ENCODE results near the gene C19orf67. TPM values are rescaled to one million over a fixed set of nuclear protein-coding genes. Genes with fewer than 3 reads are reported as not detected.
"Not testable (repeated sequence)": the region's sequence is repeated elsewhere in the genome, so short reads cannot be mapped to it uniquely, and the experiment has no call there.

The C19orf67 gene
- total RNA-seq, 6 experiments from 2014 or later = not detected

DNA sequence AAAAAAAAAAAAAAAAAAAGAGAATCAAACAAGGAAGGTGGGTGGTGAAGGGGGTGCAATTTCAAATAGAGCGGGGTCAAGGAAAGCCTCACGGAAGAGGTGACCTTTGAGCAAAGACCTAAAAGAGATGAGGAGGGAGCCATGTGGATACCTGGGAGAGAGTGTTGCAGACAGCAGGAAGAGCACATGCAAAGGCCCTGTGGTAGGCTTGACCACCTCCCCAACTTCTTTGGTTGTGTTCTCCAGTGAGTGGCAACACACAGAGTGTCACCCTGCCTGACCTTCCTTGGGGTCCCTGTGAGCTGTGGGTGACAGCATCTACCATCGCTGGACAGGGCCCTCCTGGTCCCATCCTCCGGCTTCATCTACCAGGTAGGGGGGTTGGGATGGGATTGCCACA is 35.1 kb downstream of the C19orf67 start:
- DNase-seq = no peak
- H3K27me3 Mint-ChIP-seq (ENCODE audit: insufficient read depth) = no peaks in the 10 kb centered on the region; the same call in 1 of the 2 replicates
- no peaks in the 10 kb centered on the region for H3K9me3 Mint-ChIP-seq
- H3K4me3 Mint-ChIP-seq = no peak overlapping the region
- H3K36me3 Mint-ChIP-seq (ENCODE audit: low read depth) = peaks cover 5% of the 10 kb centered on the region; the same call in 1 of the 2 replicates
- no peak for TF ChIP-seq CTCF (IDR thresholded peaks at IDR 0.05)
- H3K27ac Mint-ChIP-seq = no peak overlapping the region
- H3K4me1 Mint-ChIP-seq (ENCODE audit: low read depth) = no peaks in the 10 kb centered on the region

GRCh38 chr19:14048443-14049153 is 37.0 kb downstream of the C19orf67 start:
- Mint-ChIP-seq H3K4me3 (no peak overlapping the region), H3K27ac (no peak overlapping the region), H3K27me3 (ENCODE audit: insufficient read depth) (no peaks in the 10 kb centered on the region), H3K9me3 (no peaks in the 10 kb centered on the region), H3K36me3 (ENCODE audit: low read depth) (peaks cover 5% of the 10 kb centered on the region; the same call in 1 of the 2 replicates), H3K4me1 (ENCODE audit: low read depth) (no peaks in the 10 kb centered on the region)
- TF ChIP-seq CTCF (IDR thresholded peaks at IDR 0.05) = peak; percentile 87
- DNase-seq = peak; percentile 11

DNA sequence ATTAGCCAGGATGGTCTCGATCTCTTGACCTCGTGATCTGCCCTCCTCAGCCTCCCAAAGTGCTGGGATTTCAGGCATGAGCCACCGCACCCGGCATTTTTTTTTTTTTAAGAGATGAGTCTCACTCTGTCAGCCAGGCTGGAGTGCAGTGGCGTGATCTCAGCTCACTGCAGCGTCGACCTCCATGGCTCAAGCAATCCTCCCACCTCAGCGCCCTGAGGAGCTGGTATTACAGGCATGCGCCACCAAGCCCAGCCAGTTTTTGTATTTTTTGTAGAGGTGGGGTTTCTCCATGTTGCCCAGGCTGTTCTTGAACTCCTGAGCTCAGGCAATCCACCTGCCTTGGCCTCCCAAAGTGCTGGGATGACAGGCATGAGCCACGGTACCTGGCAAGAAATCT is 37.7 kb downstream of the C19orf67 start:
- H3K9me3 Mint-ChIP-seq = not testable (repeated sequence)

GRCh38 chr19:14042659-14043608 is 42.6 kb downstream of the C19orf67 start:
- not testable (repeated sequence) for H3K9me3 Mint-ChIP-seq; H3K27me3 Mint-ChIP-seq (ENCODE audit: insufficient read depth); H3K4me1 Mint-ChIP-seq (ENCODE audit: low read depth); H3K36me3 Mint-ChIP-seq (ENCODE audit: low read depth); H3K4me3 Mint-ChIP-seq
- peak; percentile 82 for TF ChIP-seq CTCF (IDR thresholded peaks at IDR 0.05)
- DNase-seq = peak; percentile 74
- H3K27ac Mint-ChIP-seq = peak overlapping the region; percentile 93

More for the DNA sequence above, 37.7 kb downstream of the C19orf67 start:
- not testable (repeated sequence) for H3K36me3 Mint-ChIP-seq (ENCODE audit: low read depth); H3K27ac Mint-ChIP-seq; H3K27me3 Mint-ChIP-seq (ENCODE audit: insufficient read depth); H3K4me3 Mint-ChIP-seq; DNase-seq; H3K4me1 Mint-ChIP-seq (ENCODE audit: low read depth)

- peaks cover 1% of the 10 kb centered on the region for H3K27me3 Mint-ChIP-seq (ENCODE audit: insufficient read depth)
- no peak for TF ChIP-seq CTCF (IDR thresholded peaks at IDR 0.05)
- peaks cover 18% of the 10 kb centered on the region for H3K4me1 Mint-ChIP-seq (ENCODE audit: low read depth)
- H3K36me3 Mint-ChIP-seq (ENCODE audit: low read depth) = no peaks in the 10 kb centered on the region
- no peak overlapping the region for H3K4me3 Mint-ChIP-seq
- H3K9me3 Mint-ChIP-seq = no peaks in the 10 kb centered on the region
- DNase-seq = no peak
- no peak overlapping the region for H3K27ac Mint-ChIP-seq
These were observed 46.4 kb downstream of the C19orf67 start for GRCh38 chr19:14039181-14039580.

DNA sequence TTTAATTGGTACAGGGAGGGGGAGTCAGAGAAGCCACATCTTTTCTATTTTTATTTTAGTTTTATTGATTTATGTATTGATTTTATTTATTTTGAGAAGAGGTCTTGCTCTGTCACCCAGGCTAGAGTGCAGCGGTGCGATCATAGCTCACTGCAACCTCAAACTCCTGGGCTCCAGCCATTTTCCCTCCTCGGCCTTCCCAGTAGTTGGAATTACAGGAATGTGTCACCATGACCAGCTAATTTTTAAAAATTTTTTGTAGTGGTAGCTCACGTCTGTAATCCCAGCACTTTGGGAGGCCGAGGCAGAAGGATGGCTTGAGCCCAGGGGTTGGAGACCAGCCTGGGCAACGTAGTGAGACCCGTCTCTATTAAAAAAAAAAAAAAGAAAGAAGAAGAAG is 49.9 kb downstream of the C19orf67 start:
- peaks cover 1% of the 10 kb centered on the region for H3K27me3 Mint-ChIP-seq (ENCODE audit: insufficient read depth)
- TF ChIP-seq CTCF (IDR thresholded peaks at IDR 0.05) = no peak
- DNase-seq = peak; percentile 32
- peak overlapping the region; percentile 54; the same call in 1 of the 2 replicates for H3K27ac Mint-ChIP-seq
- H3K9me3 Mint-ChIP-seq = no peaks in the 10 kb centered on the region
- H3K4me3 Mint-ChIP-seq = no peak overlapping the region
- H3K36me3 Mint-ChIP-seq (ENCODE audit: low read depth) = no peaks in the 10 kb centered on the region
- peaks cover 14% of the 10 kb centered on the region for H3K4me1 Mint-ChIP-seq (ENCODE audit: low read depth)

All from HFFc6 (cell line).